IMR-90 (cell line): ENCODE data around the gene CYGB.

Source experiments
- BHLHE40 ChIP-seq: fragments of 150-350 bp; IDR thresholded peaks from 2 replicates; pipeline ENCODE4 v1.6.1; 2016; ENCODE audit warnings: mild to moderate bottlenecking, low read depth, low read length
- CEBPB ChIP-seq: IDR thresholded peaks from 2 replicates; pipeline ENCODE4 v1.6.1; 2012; ENCODE audit warnings: low read depth, low read length, improper control_type of control experiment
- NFE2L2 ChIP-seq: fragments of 150-350 bp; IDR thresholded peaks from 2 replicates; pipeline ENCODE4 v1.6.1; 2016; ENCODE audit warnings: low read depth, mild to moderate bottlenecking, low read length
- POLR2A ChIP-seq: IDR thresholded peaks from 2 replicates; pipeline ENCODE4 v1.6.1; 2012; ENCODE audit warnings: mild to moderate bottlenecking, low read depth, low read length
- RAD21 ChIP-seq: IDR thresholded peaks from 2 replicates; pipeline ENCODE4 v1.6.1; 2012; ENCODE audit warnings: low read length, improper control_type of control experiment
- RFX5 ChIP-seq: IDR thresholded peaks from 2 replicates; pipeline ENCODE4 v1.8.0; 2012; ENCODE audit warnings: low read depth, mild to moderate bottlenecking, low read length, moderate library complexity
- SMC3 ChIP-seq: fragments of 150-350 bp; IDR thresholded peaks from 2 replicates; pipeline ENCODE4 v1.6.1; 2016; ENCODE audit warnings: low read depth, mild to moderate bottlenecking, antibody characterized with exemption, low read length, moderate library complexity
- USF2 ChIP-seq: fragments of 150-350 bp; IDR thresholded peaks from 2 replicates; pipeline ENCODE4 v1.6.1; 2017; ENCODE audit warnings: mild to moderate bottlenecking, antibody characterized with exemption, low read length, low read depth
- TF ChIP-seq, protein P1 (sequence below): conservative IDR thresholded peaks from 2 replicates; pipeline ENCODE4 v1.5.1; 2012; ENCODE audit warnings: mild to moderate bottlenecking, low read depth, low read length, improper control_type of control experiment

GRCh38 chr17:76541739-76542454, 4.4 kb upstream of the CYGB start:
- TF ChIP-seq, protein P1, sequence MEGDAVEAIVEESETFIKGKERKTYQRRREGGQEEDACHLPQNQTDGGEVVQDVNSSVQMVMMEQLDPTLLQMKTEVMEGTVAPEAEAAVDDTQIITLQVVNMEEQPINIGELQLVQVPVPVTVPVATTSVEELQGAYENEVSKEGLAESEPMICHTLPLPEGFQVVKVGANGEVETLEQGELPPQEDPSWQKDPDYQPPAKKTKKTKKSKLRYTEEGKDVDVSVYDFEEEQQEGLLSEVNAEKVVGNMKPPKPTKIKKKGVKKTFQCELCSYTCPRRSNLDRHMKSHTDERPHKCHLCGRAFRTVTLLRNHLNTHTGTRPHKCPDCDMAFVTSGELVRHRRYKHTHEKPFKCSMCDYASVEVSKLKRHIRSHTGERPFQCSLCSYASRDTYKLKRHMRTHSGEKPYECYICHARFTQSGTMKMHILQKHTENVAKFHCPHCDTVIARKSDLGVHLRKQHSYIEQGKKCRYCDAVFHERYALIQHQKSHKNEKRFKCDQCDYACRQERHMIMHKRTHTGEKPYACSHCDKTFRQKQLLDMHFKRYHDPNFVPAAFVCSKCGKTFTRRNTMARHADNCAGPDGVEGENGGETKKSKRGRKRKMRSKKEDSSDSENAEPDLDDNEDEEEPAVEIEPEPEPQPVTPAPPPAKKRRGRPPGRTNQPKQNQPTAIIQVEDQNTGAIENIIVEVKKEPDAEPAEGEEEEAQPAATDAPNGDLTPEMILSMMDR, result no peak
- no peak for TF ChIP-seq BHLHE40
- no peak for TF ChIP-seq POLR2A
- no peak for TF ChIP-seq RAD21
- TF ChIP-seq NFE2L2, result no peak
- TF ChIP-seq USF2, result no peak
- no peak for TF ChIP-seq SMC3
- no peak for TF ChIP-seq RFX5
- no peak for TF ChIP-seq CEBPB
